IMR-90 (cell line): ENCODE measurements around the gene RCC1. TPM values are rescaled to one million over a fixed set of nuclear protein-coding genes. Genes with fewer than 3 reads are reported as not detected.

Experiments used
- ATAC-seq: fragments of 200-7000 bp; cut with Tn5 transposase; 2 replicates; pipeline ENCODE4 v1.9.1; 2020; ENCODE audit warnings: low read depth, mild to moderate bottlenecking, moderate library complexity
- BruUV-seq: library from RNA; stranded (reverse); fragments of 400-500 nt; replicated peaks from 2 replicates; lab custom pipeline; 2021; lab: Mats Ljungman, UMichigan
- CTCF ChIA-PET: fragments of 300-600 bp; formaldehyde crosslinking; extraction: SDS; loops from one replicate; lab custom pipeline; 2021; ENCODE audit warnings: antibody characterized with exemption; lab: Yijun Ruan, JAX
- POLR2A ChIA-PET: fragments of 300-600 bp; sonication (Branson Sonifier 250); formaldehyde crosslinking; loops from one replicate; lab custom pipeline; 2022; ENCODE audit warnings: antibody characterized with exemption; ENCODE audit not compliant: unreplicated experiment; lab: Charles Lee
- DNase-seq: peaks from one replicate; pipeline ENCODE4 v3.0.0; 2013
- H2AFZ ChIP-seq: replicated peaks from 2 replicates; pipeline ENCODE3; 2013; ENCODE audit warnings: low read length, mild to moderate bottlenecking; ENCODE audit not compliant: poor library complexity
- H2AK5ac ChIP-seq: 2 replicates; pipeline ENCODE4 v1.6.1; 2013; ENCODE audit warnings: low read depth, low read length, inconsistent platforms
- H2AK9ac ChIP-seq: replicated peaks from 2 replicates; pipeline ENCODE3; 2013; ENCODE audit warnings: mild to moderate bottlenecking, low read depth, low read length, moderate library complexity; ENCODE audit not compliant: poor library complexity
- H2BK120ac ChIP-seq: 2 replicates; pipeline ENCODE4 v1.6.1; 2013; ENCODE audit warnings: low read depth, low read length, inconsistent platforms
- H2BK15ac ChIP-seq: 3 replicates; pipeline ENCODE4 v1.6.1; 2013; ENCODE audit warnings: low read depth, low read length, inconsistent platforms
- H2BK20ac ChIP-seq: 2 replicates; pipeline ENCODE4 v1.6.1; 2013; ENCODE audit warnings: low read depth, mild to moderate bottlenecking, inconsistent platforms, low read length, moderate library complexity
- H2BK5ac ChIP-seq: 2 replicates; pipeline ENCODE4 v1.6.1; 2013; ENCODE audit warnings: mild to moderate bottlenecking, low read depth, low read length, inconsistent platforms; ENCODE audit not compliant: poor library complexity, severe bottlenecking
- H3K14ac ChIP-seq: replicated peaks from 2 replicates; pipeline ENCODE4 v1.6.1; 2013; ENCODE audit warnings: low read depth, low read length, inconsistent platforms
- H3K18ac ChIP-seq: 2 replicates; pipeline ENCODE4 v1.6.1; 2013; ENCODE audit warnings: low read depth, low read length, control low read depth
- H3K23ac ChIP-seq: 2 replicates; pipeline ENCODE4 v1.6.1; 2013; ENCODE audit warnings: low read depth, low read length, inconsistent platforms
- H3K27ac ChIP-seq: 2 replicates; pipeline ENCODE4 v1.5.1; 2013; ENCODE audit warnings: mild to moderate bottlenecking, control low read depth, low read length; ENCODE audit not compliant: insufficient read depth
- H3K27me3 ChIP-seq: 2 replicates; pipeline ENCODE4 v1.6.1; 2013; ENCODE audit warnings: low read length; ENCODE audit not compliant: control insufficient read depth, insufficient read depth
- H3K36me3 ChIP-seq: 2 replicates; pipeline ENCODE4 v1.6.1; 2013; ENCODE audit warnings: low read length, mixed read lengths; ENCODE audit not compliant: control insufficient read depth, insufficient read depth
- H3K4ac ChIP-seq: 2 replicates; pipeline ENCODE4 v1.6.1; 2013; ENCODE audit warnings: low read depth, low read length, inconsistent platforms
- H3K4me1 ChIP-seq: 2 replicates; pipeline ENCODE4 v1.6.1; 2013; ENCODE audit warnings: low read length, mixed read lengths; ENCODE audit not compliant: control insufficient read depth, insufficient read depth
- H3K4me2 ChIP-seq: 2 replicates; pipeline ENCODE4 v1.6.1; 2013; ENCODE audit warnings: low read depth, mild to moderate bottlenecking, control low read depth, low read length, moderate library complexity
- H3K4me3 ChIP-seq: 2 replicates; pipeline ENCODE4 v1.5.1; 2013; ENCODE audit warnings: low read depth, mild to moderate bottlenecking, control low read depth, low read length, moderate library complexity; ENCODE audit not compliant: insufficient read depth
- H3K56ac ChIP-seq: 2 replicates; pipeline ENCODE4 v1.6.1; 2013; ENCODE audit warnings: low read length, inconsistent platforms; ENCODE audit not compliant: insufficient read depth; ENCODE audit errors: extremely low read depth
- H3K79me1 ChIP-seq, 2 experiments: 2 replicates each; pipeline ENCODE4 v1.6.1; 2013; ENCODE audit warnings: low read length in 2 of 2, inconsistent platforms in 1 of 2, low read depth in 1 of 2
- H3K9ac ChIP-seq: 2 replicates; pipeline ENCODE4 v1.6.1; 2013; ENCODE audit warnings: low read depth, low read length, control low read depth
- H3K9me1 ChIP-seq: 2 replicates; pipeline ENCODE4 v1.6.1; 2013; ENCODE audit warnings: low read length, inconsistent platforms; ENCODE audit not compliant: insufficient read depth
- H3K9me3 ChIP-seq: 2 replicates; pipeline ENCODE4 v1.6.1; 2013; ENCODE audit warnings: low read length; ENCODE audit not compliant: control insufficient read depth, insufficient read depth
- H4K20me1 ChIP-seq: 2 replicates; pipeline ENCODE4 v1.6.1; 2013; ENCODE audit warnings: low read length, inconsistent platforms; ENCODE audit not compliant: insufficient read depth
- H4K5ac ChIP-seq: 2 replicates; pipeline ENCODE4 v1.6.1; 2013; ENCODE audit warnings: mild to moderate bottlenecking, low read depth, low read length, control low read depth
- H4K8ac ChIP-seq, 2 experiments: 2 replicates each; pipeline ENCODE4 v1.6.1; 2013; ENCODE audit warnings: low read depth in 2 of 2, low read length in 2 of 2, control low read depth in 1 of 2, inconsistent platforms in 1 of 2
- H4K91ac ChIP-seq: 2 replicates; pipeline ENCODE4 v1.6.1; 2013; ENCODE audit warnings: low read depth, low read length, inconsistent platforms; ENCODE audit not compliant: insufficient read depth
- BHLHE40 ChIP-seq: fragments of 150-350 bp; IDR thresholded peaks from 2 replicates; pipeline ENCODE4 v1.6.1; 2016; ENCODE audit warnings: mild to moderate bottlenecking, low read depth, low read length
- CEBPB ChIP-seq: IDR thresholded peaks from 2 replicates; pipeline ENCODE4 v1.6.1; 2012; ENCODE audit warnings: low read depth, low read length, improper control_type of control experiment
- CHD1 ChIP-seq: IDR thresholded peaks from 2 replicates; pipeline ENCODE4 v1.6.1; 2012; ENCODE audit warnings: low read depth, low read length, improper control_type of control experiment
- FOS ChIP-seq: fragments of 150-350 bp; IDR thresholded peaks from 2 replicates; pipeline ENCODE4 v1.6.1; 2016; ENCODE audit warnings: low read depth, low read length
- MAFK ChIP-seq: IDR thresholded peaks from 2 replicates; pipeline ENCODE4 v1.6.1; 2012; ENCODE audit warnings: low read depth, low read length, improper control_type of control experiment
- MAZ ChIP-seq: IDR thresholded peaks from 2 replicates; pipeline ENCODE4 v1.6.1; 2012; ENCODE audit warnings: low read depth, mild to moderate bottlenecking, low read length, improper control_type of control experiment, moderate library complexity, borderline replicate concordance
- MXI1 ChIP-seq: IDR thresholded peaks from 2 replicates; pipeline ENCODE4 v1.6.1; 2012; ENCODE audit warnings: low read depth, mild to moderate bottlenecking, low read length, moderate library complexity, borderline replicate concordance
- NFE2L2 ChIP-seq: fragments of 150-350 bp; IDR thresholded peaks from 2 replicates; pipeline ENCODE4 v1.6.1; 2016; ENCODE audit warnings: low read depth, mild to moderate bottlenecking, low read length
- POLR2A ChIP-seq: IDR thresholded peaks from 2 replicates; pipeline ENCODE4 v1.6.1; 2012; ENCODE audit warnings: mild to moderate bottlenecking, low read depth, low read length
- RCOR1 ChIP-seq: IDR thresholded peaks from 2 replicates; pipeline ENCODE4 v1.6.1; 2012; ENCODE audit warnings: mild to moderate bottlenecking, low read length, improper control_type of control experiment; ENCODE audit not compliant: insufficient replicate concordance
- RFX5 ChIP-seq: IDR thresholded peaks from 2 replicates; pipeline ENCODE4 v1.8.0; 2012; ENCODE audit warnings: low read depth, mild to moderate bottlenecking, low read length, moderate library complexity
- SMC3 ChIP-seq: fragments of 150-350 bp; IDR thresholded peaks from 2 replicates; pipeline ENCODE4 v1.6.1; 2016; ENCODE audit warnings: low read depth, mild to moderate bottlenecking, antibody characterized with exemption, low read length, moderate library complexity
- WGBS, 2 experiments: methylation state at CpG; one replicate each; pipeline versions ENCODE4 v1.1.5 to v1.1.7; 2013; ENCODE audit warnings: missing lambda C conversion rate in 2 of 2; ENCODE audit not compliant: insufficient read length in 1 of 2; ENCODE audit errors: extremely low coverage in 2 of 2; 5-methylcytosine and 5-hydroxymethylcytosine counted together
- dilution Hi-C: fragments of 300-500 bp; cut with HindIII; formaldehyde crosslinking; loops from one replicate; pipeline ENCODE4 v1.14.3; 2018; ENCODE audit warnings: low sequenced_read_pairs; ENCODE audit not compliant: unreplicated experiment
- in situ Hi-C: fragments of 300-500 bp; cut with MboI; formaldehyde crosslinking; loops from 3 replicates; pipeline ENCODE4 v1.14.3; 2019; ENCODE audit warnings: low sequenced_read_pairs, inconsistent platforms, mixed read lengths
- intact Hi-C: fragments of 100-400 bp; cut with micrococcal nuclease; formaldehyde crosslinking; loops from 2 replicates; pipeline ENCODE4 v1.10.0; 2022
- polyA plus RNA-seq, 3 experiments: library from polyadenylated mRNA; depleted of rRNA; stranded (reverse); fragments of >200 nt; gene quantifications; 2 replicates each; pipeline ENCODE4 v1.2.3, GENCODE V29; 2012; ENCODE audit warnings: low replicate concordance in 1 of 3
- total RNA-seq: library from RNA; depleted of rRNA; stranded (reverse); fragments of >200 nt; gene quantifications from 2 replicates; pipeline ENCODE4 v1.2.3, GENCODE V29; 2012
- TF ChIP-seq, protein P1 (sequence below): fragments of 150-350 bp; IDR thresholded peaks from 2 replicates; pipeline ENCODE4 v1.6.1; 2016; ENCODE audit warnings: low read depth, mild to moderate bottlenecking, low read length, moderate library complexity, borderline replicate concordance
- TF ChIP-seq, protein P2 (sequence below): fragments of 150-350 bp; IDR thresholded peaks from 2 replicates; pipeline ENCODE4 v1.6.1; 2017; ENCODE audit warnings: mild to moderate bottlenecking, antibody characterized with exemption, low read length, low read depth

The RCC1 gene
- total and polyA plus RNA-seq, 2 of the 4 experiments (the other 2 are of a cell fraction): 33.2 to 43.9 TPM

DNA sequence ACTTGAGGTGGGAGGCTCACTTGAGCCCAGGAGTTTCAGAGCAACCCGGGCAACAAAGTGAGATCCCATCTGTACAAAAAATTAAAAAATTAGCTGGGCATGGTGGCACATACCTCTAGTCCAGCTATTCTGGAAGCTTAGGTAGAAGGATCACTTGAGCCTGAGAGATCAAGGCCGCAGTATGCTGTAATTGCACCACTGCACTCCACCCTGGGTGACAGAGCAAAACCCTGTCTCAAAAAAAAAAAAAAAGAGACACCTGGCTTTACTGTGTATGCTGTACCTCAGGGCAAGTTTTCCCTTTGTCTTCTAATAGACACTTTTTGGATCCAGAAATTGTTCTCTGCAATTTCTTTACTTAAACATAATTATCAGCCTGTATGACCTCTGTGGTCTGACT is 23.1 kb upstream of the RCC1 start:
- no peaks in the 10 kb centered on the region; the same call in 1 of the 2 replicates for H3K9me1 ChIP-seq
- no peaks in the 10 kb centered on the region for H3K4me1 ChIP-seq
- POLR2A ChIA-PET: no interaction called here
- no CpG with 5 or more reads among the region's 2 CpGs for WGBS, 2 experiments
- no peak overlapping the region for H2BK20ac ChIP-seq
- no peak overlapping the region for H2AK5ac ChIP-seq
- no peak overlapping the region for H4K91ac ChIP-seq
- H3K4ac ChIP-seq: no peak overlapping the region
- H3K9ac ChIP-seq: no peak overlapping the region
- BruUV-seq: no TSS peak
- no peak overlapping the region for H3K14ac ChIP-seq
- no peaks in the 10 kb centered on the region for H4K20me1 ChIP-seq
- peaks cover 34% of the 10 kb centered on the region for H3K36me3 ChIP-seq
- H3K79me1 ChIP-seq: no peaks in the 10 kb centered on the region; a peak in 2 of 4 replicates
- H3K9me3 ChIP-seq: no peaks in the 10 kb centered on the region
- no peak overlapping the region for H2BK15ac ChIP-seq
- no peak overlapping the region for H3K27ac ChIP-seq
- H3K18ac ChIP-seq: no peak overlapping the region
- in situ Hi-C loops: no loop called here
- no peak overlapping the region for H2BK5ac ChIP-seq
- dilution Hi-C loops: no loop called here
- ATAC-seq (no peak), DNase-seq (no peak)
- H2AFZ ChIP-seq: no peak overlapping the region
- no peak overlapping the region for H4K8ac ChIP-seq
- CTCF ChIA-PET: interaction anchor here (0.6 kb wide), 1 partner anchor 61 kb away, joined by 3 read pairs; no protein-coding TSS in a partner anchor
- intact Hi-C loops: loop anchor here (10.0 kb wide), 1 partner anchor 68 kb away; no protein-coding TSS in a partner anchor
- TF ChIP-seq, protein P1, sequence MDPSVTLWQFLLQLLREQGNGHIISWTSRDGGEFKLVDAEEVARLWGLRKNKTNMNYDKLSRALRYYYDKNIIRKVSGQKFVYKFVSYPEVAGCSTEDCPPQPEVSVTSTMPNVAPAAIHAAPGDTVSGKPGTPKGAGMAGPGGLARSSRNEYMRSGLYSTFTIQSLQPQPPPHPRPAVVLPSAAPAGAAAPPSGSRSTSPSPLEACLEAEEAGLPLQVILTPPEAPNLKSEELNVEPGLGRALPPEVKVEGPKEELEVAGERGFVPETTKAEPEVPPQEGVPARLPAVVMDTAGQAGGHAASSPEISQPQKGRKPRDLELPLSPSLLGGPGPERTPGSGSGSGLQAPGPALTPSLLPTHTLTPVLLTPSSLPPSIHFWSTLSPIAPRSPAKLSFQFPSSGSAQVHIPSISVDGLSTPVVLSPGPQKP: no peak
- no peak for TF ChIP-seq CEBPB
- no peak for TF ChIP-seq RCOR1
- TF ChIP-seq POLR2A: no peak
- TF ChIP-seq MAZ: no peak
- no peak for TF ChIP-seq BHLHE40
- TF ChIP-seq MXI1: no peak
- no peak for TF ChIP-seq FOS
- TF ChIP-seq NFE2L2: no peak
- no peak for TF ChIP-seq RFX5
- TF ChIP-seq, protein P2, sequence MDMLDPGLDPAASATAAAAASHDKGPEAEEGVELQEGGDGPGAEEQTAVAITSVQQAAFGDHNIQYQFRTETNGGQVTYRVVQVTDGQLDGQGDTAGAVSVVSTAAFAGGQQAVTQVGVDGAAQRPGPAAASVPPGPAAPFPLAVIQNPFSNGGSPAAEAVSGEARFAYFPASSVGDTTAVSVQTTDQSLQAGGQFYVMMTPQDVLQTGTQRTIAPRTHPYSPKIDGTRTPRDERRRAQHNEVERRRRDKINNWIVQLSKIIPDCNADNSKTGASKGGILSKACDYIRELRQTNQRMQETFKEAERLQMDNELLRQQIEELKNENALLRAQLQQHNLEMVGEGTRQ: no peak
- TF ChIP-seq CHD1: no peak
- no peak for TF ChIP-seq MAFK
- no peak for TF ChIP-seq SMC3
- H2AK9ac ChIP-seq: no peak overlapping the region
- H4K5ac ChIP-seq: no peak overlapping the region
- H3K23ac ChIP-seq: no peak overlapping the region
- H3K4me3 ChIP-seq: no peak overlapping the region
- H3K4me2 ChIP-seq: no peak overlapping the region
- H3K27me3 ChIP-seq: no peaks in the 10 kb centered on the region
- H2BK120ac ChIP-seq: no peak overlapping the region
- no peak overlapping the region for H3K56ac ChIP-seq
